Lower leg skin (tissue), 4 donors: Measurements from ENCODE around the gene PLA2G4F. TPM values are rescaled to one million over a fixed set of nuclear protein-coding genes. Genes with fewer than 3 reads are reported as not detected.
"Not testable (repeated sequence)": the region's sequence is repeated elsewhere in the genome, so short reads cannot be mapped to it uniquely, and the experiment has no call there.

Source experiments
- DNase-seq, 2 donors: peaks; one replicate each; pipeline ENCODE4 v3.0.0-alpha.2; 2019; ENCODE audit warnings: low spot score in 2 of 2
- H3K4me3 ChIP-seq: fragments of 200-600 bp; sonication (generic); 2 replicates; pipeline ENCODE4 v1.5.1; 2017; ENCODE audit warnings: mild to moderate bottlenecking, low read depth; ENCODE audit not compliant: poor library complexity, severe bottlenecking
- POLR2A ChIP-seq, 2 donors: fragments of 450-650 bp; IDR thresholded peaks; one replicate each; pipeline ENCODE4 v1.6.1; 2016 to 2017; ENCODE audit warnings: antibody characterized with exemption in 2 of 2, mild to moderate bottlenecking in 1 of 2, moderate library complexity in 1 of 2
- WGBS, 2 donors: methylation state at CpG; one replicate each; pipeline ENCODE4 v1.1.5; 2018; 5-methylcytosine and 5-hydroxymethylcytosine counted together
- intact Hi-C: fragments of 100-400 bp; cut with DNase I; formaldehyde crosslinking; loops from one replicate; pipeline ENCODE4 v1.15.0; 2023; ENCODE audit warnings: low total_unique reads
- microRNA counts, 2 donors: library from miRNA; unstranded; fragments of <30 nt; microRNA quantifications; one replicate each; lab custom pipeline; 2016
- microRNA-seq, 2 donors: library from miRNA; unstranded; fragments of <30 nt; microRNA quantifications; one replicate each; pipeline ENCODE4, GENCODE V29; 2016; ENCODE audit warnings: borderline replicate concordance in 2 of 2, borderline number of aligned reads in 1 of 2
- total RNA-seq, 4 donors: library from RNA; depleted of rRNA; stranded (reverse); fragments of >200 nt; gene quantifications; one replicate each; pipeline ENCODE4 v1.1.0, GENCODE V29; 2016
- TF ChIP-seq, protein P1 (sequence below), 3 donors: fragments of 450-650 bp; IDR thresholded peaks; one replicate each; pipeline ENCODE4 v1.5.1; 2016; ENCODE audit warnings: antibody characterized with exemption in 3 of 3, mild to moderate bottlenecking in 3 of 3, moderate library complexity in 2 of 3

Gene PLA2G4F
- total RNA-seq, 4 donors from 2014 or later: 117 to 176 (median 170) TPM

DNA sequence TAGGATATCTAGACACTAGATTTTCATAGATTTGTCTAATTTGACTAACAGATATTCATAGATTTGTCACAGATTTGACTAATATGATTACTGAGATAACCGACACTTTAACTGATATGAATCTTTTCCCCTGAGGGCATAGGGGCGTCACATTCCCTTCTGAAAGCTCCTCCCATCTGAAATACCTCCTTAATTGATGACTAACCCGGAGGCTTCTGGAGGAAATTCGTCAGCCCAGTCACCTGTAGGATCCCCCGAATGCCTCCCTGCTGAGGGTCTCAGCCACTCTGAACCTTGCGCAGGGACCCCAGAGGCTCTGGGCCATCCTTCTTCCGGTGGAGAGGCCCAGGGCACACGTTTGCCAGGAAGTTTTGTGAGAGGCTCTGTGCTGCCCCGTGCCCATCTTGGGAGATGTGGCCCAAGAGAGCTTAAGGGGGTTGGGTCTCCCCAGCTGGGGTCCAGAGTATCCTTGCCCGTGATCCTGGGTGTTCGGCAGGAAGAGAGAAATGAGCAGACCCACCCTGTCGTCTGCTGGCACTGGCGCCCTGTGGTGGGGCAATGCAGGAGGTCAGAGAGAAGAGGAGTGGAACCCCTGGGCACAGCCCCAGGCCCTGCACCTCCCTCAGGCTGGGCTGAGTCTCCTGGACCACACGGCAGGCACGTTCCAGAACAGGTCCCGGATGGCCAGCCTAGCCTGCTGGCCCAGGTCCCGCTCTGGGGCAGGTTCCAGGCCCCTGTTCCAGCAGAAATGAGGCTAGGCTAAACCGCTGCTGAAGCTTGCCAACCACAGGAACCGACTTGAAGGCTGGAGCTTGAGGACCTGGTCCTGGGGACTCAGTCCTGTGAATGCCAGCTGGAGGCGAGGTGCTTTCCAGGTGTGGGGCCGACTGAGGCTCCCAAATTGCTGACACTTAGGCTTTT lies 63.8 kb downstream of the PLA2G4F start:
- no peak overlapping the region for H3K4me3 ChIP-seq
- intact Hi-C loops: no loop called here
- DNase-seq: peak in 1 of 2 donors; percentile 14
- 43 to 56% methylated on average over 18 to 21 of the region's 21 CpGs for WGBS, 2 donors
- no peak for TF ChIP-seq POLR2A (IDR thresholded peaks at IDR 0.05)
- TF ChIP-seq, protein P1, sequence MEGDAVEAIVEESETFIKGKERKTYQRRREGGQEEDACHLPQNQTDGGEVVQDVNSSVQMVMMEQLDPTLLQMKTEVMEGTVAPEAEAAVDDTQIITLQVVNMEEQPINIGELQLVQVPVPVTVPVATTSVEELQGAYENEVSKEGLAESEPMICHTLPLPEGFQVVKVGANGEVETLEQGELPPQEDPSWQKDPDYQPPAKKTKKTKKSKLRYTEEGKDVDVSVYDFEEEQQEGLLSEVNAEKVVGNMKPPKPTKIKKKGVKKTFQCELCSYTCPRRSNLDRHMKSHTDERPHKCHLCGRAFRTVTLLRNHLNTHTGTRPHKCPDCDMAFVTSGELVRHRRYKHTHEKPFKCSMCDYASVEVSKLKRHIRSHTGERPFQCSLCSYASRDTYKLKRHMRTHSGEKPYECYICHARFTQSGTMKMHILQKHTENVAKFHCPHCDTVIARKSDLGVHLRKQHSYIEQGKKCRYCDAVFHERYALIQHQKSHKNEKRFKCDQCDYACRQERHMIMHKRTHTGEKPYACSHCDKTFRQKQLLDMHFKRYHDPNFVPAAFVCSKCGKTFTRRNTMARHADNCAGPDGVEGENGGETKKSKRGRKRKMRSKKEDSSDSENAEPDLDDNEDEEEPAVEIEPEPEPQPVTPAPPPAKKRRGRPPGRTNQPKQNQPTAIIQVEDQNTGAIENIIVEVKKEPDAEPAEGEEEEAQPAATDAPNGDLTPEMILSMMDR (IDR thresholded peaks at IDR 0.05): no peak

DNA sequence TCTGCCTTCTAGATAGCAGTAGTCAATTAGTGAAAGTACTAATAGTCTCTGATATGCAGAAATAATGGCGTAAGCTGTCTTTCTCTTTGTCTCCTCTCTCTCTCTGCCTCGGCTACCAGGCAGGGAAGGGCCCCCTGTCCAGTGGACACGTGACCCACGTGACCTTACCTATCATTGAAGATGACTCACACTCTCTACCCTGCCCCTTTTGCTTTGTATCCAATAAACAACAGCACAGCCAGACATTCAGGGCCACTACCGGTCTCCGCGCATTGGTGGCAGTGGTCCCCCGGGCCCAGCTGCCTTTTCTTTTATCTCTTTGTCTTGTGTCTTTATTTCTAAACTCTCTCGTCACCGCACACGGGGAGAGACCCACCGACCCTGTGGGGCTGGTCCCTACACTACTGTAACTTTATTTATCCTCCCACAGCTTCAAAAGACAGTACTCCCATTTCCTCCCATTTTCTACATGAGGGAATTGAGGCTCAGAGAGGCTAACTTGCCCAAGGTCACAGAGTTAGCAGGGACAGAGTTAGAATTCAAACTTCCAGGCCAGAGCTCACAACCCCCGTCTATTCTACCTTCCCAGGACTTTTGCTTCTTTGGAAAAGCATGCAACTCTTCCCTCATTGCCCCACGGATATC lies 64.6 kb downstream of the PLA2G4F start:
- intact Hi-C loops, H3K4me3 ChIP-seq, DNase-seq: not testable (repeated sequence)
- 52 to 62% methylated on average over 14 of the region's 14 CpGs for WGBS, 2 donors

DNA sequence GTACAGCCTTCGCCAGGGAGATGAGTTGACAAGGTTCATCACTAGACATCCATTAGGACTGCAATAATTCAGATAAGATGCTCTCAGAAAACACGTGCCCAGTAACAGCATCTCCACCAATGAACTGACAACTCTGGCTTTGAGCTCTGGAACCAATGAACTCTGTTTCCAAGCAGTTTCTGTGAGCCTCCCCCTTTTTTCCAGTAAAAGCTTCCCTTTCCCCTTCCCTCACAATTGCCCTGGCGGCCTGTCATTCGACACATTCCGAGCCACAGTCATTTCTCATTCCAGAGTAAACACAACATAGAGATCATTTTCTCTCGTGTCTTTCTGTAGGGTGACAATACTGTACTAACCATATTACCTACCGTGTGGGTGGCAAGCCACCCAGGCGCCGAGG lies 65.7 kb downstream of the PLA2G4F start:
- H3K4me3 ChIP-seq: no peak overlapping the region
- intact Hi-C loops: no loop called here
- WGBS, 2 donors: 69 to 76% methylated on average over 9 of the region's 9 CpGs
- TF ChIP-seq, protein P1 (IDR thresholded peaks at IDR 0.05): no peak
- no peak for DNase-seq

DNA sequence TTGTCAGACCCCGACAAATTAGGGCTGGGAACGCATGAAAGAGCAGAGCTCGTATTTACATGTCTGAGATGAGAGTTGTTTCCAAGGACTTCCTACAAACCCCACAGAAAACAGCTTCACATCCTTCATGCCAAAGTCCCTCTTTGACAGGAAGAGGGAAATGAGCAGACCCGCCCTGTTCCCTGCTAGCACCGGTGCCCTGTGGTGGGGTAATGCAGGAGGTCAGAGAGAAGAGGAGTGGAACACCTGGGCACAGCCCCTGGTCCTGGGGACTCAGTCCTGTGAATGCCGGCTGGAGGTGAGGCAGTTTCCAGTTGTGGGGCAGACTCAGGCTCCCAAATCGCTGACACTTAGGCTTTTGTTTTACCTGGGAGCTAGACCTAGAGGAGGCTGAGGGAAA lies 66.1 kb downstream of the PLA2G4F start:
- intact Hi-C loops: no loop called here
- TF ChIP-seq POLR2A (IDR thresholded peaks at IDR 0.05): no peak
- TF ChIP-seq, protein P1 (IDR thresholded peaks at IDR 0.05): no peak
- DNase-seq: peak; percentile 8 to 78
- H3K4me3 ChIP-seq: no peak overlapping the region
- WGBS, 2 donors: 45 to 63% methylated on average over 7 of the region's 7 CpGs

DNA sequence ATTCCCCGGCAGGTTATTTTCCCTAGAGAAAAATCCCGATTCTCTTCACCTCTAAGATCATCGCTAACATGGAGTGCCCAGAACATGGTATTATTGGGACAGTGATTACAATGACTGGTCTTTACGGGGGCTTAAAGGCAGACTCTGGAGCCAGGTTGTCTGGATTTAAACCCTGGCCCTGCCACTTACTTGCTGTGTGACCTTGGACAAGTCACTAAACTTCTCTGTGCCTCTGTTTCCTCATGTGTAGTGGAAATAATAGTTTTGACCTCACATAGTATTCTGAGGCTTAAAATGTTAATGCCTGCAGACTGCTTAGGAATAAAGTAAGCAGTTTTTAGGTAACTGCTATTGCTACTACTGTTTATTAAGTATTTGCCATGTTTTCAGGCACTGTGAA lies 66.5 kb downstream of the PLA2G4F start:
- no peak for TF ChIP-seq POLR2A (IDR thresholded peaks at IDR 0.05)
- TF ChIP-seq, protein P1 (IDR thresholded peaks at IDR 0.05): no peak
- intact Hi-C loops: no loop called here
- no peak overlapping the region for H3K4me3 ChIP-seq
- DNase-seq: no peak
- WGBS, 2 donors: 91 to 96% methylated on average over 4 of the region's 4 CpGs

MicroRNAs within 50 kb of the gene (microRNA counts, 767-probe panel; counts per million panel counts)
- microRNA hsa-miR-627 (lab: Ali Mortazavi, UCI): 0 to 358 counts per million in 2 donors

Small RNA genes within 50 kb of the gene (microRNA-seq; reads per million reads assigned to microRNA genes)
- 14.9 to 18.1 reads per million in 2 donors for gene MIR627

Other genes starting within 250 kb of the PLA2G4F start
- 10 to 100 TPM; 19.6 to 27.3 (median 23.3) TPM for gene EHD4, start 184.1 kb downstream of the PLA2G4F start, total RNA-seq
- gene PLA2G4E, start 135.6 kb downstream of the PLA2G4F start, total RNA-seq: 10 to 100 TPM; 49.8 to 67.2 (median 51.5) TPM
- gene PLA2G4D, start 62.1 kb downstream of the PLA2G4F start, total RNA-seq: 10 to 100 TPM; 22.0 to 51.6 (median 29.2) TPM
- 10 to 100 TPM; 41.8 to 64.6 (median 51.5) TPM for gene VPS39, start 51.7 kb upstream of the PLA2G4F start, total RNA-seq
- gene GANC, start 116.6 kb upstream of the PLA2G4F start, total RNA-seq: 10 to 100 TPM; 10.5 to 26.4 (median 22.0) TPM
- gene TMEM87A, start 116.8 kb upstream of the PLA2G4F start, total RNA-seq: 100 to 1,000 TPM in 2 of 4 donors, 10 to 100 TPM in 2; 86.9 to 110 (median 95.9) TPM
- 10 to 100 TPM; 20.3 to 42.9 (median 35.9) TPM for gene CAPN3, start 202.9 kb upstream of the PLA2G4F start, total RNA-seq